ENCODE measurements around the gene ATAD5.

The ATAD5 gene

GRCh38 chr17:30831663-30832437, at the start of gene ATAD5:
TSS of gene ATAD5 (plus strand) at chr17:30831966. CDS start at chr17:30832348, 382 bp downstream.
- TF ChIP-seq CTCF (IDR thresholded peaks at IDR 0.05; ENCODE audit: low read depth, low read length), result no peak
- Histone ChIP-seq H3K9me3 (ENCODE audit: severe bottlenecking) (no peaks in the 10 kb centered on the region), H3K27ac (peak within 1 kb of the TSS; percentile 96), H3K27me3 (ENCODE audit: insufficient read depth, low read depth, severe bottlenecking) (no peaks in the 10 kb centered on the region), H3K36me3 (peaks cover 30% of the 10 kb centered on the region), H3K4me3 (ENCODE audit: low read depth, low read length) (peak within 1 kb of the TSS; percentile 87)
- peak; percentile 91 for DNase-seq

- H3K9me3 ChIP-seq (ENCODE audit: severe bottlenecking), result no peaks in the 10 kb centered on the region
- no peaks in the 10 kb centered on the region for H3K27me3 ChIP-seq (ENCODE audit: insufficient read depth, low read depth, severe bottlenecking)
- DNase-seq, result no peak
- no peak overlapping the region for H3K27ac ChIP-seq
- no peak overlapping the region for H3K4me3 ChIP-seq (ENCODE audit: low read depth, low read length)
- peaks cover 65% of the 10 kb centered on the region for H3K36me3 ChIP-seq
- no peak for TF ChIP-seq CTCF (IDR thresholded peaks at IDR 0.05; ENCODE audit: low read depth, low read length)
Observed at GRCh38 chr17:30782206-30782605, 49.6 kb upstream of the ATAD5 start.

- H3K27me3 ChIP-seq (ENCODE audit: insufficient read depth, low read depth, severe bottlenecking), result no peaks in the 10 kb centered on the region
- DNase-seq, result no peak
- no peaks in the 10 kb centered on the region for H3K9me3 ChIP-seq (ENCODE audit: severe bottlenecking)
- H3K4me3 ChIP-seq (ENCODE audit: low read depth, low read length), result no peak overlapping the region
- H3K36me3 ChIP-seq, result peaks cover 82% of the 10 kb centered on the region
- no peak for TF ChIP-seq CTCF (IDR thresholded peaks at IDR 0.05; ENCODE audit: low read depth, low read length)
- no peak overlapping the region for H3K27ac ChIP-seq
Observed at GRCh38 chr17:30788918-30789317, 42.8 kb upstream of the ATAD5 start.

- Histone ChIP-seq H3K27me3 (ENCODE audit: insufficient read depth, low read depth, severe bottlenecking) (no peaks in the 10 kb centered on the region), H3K27ac (no peak overlapping the region), H3K9me3 (ENCODE audit: severe bottlenecking) (no peaks in the 10 kb centered on the region), H3K4me3 (ENCODE audit: low read depth, low read length) (no peak overlapping the region), H3K36me3 (peaks cover 88% of the 10 kb centered on the region)
- no peak for TF ChIP-seq CTCF (IDR thresholded peaks at IDR 0.05; ENCODE audit: low read depth, low read length)
- DNase-seq, result no peak
Observed at GRCh38 chr17:30790279-30790678, 41.5 kb upstream of the ATAD5 start.

- TF ChIP-seq CTCF (IDR thresholded peaks at IDR 0.05; ENCODE audit: low read depth, low read length), result no peak
- Histone ChIP-seq H3K27me3 (ENCODE audit: insufficient read depth, low read depth, severe bottlenecking) (no peaks in the 10 kb centered on the region), H3K4me3 (ENCODE audit: low read depth, low read length) (no peak overlapping the region), H3K9me3 (ENCODE audit: severe bottlenecking) (no peaks in the 10 kb centered on the region), H3K27ac (0 out of 2 replicates have a peak overlapping the region, but pooled peaks have one; percentile 6), H3K36me3 (peaks cover 81% of the 10 kb centered on the region)
- no peak for DNase-seq
Observed at GRCh38 chr17:30793282-30793977, 38.3 kb upstream of the ATAD5 start.

Data from WERI-Rb-1 (cell line).